Measurements from ENCODE around the gene TLE4.

- TF ChIP-seq CTCF (IDR thresholded peaks at IDR 0.05) (no peak), POLR2AphosphoS5 (IDR thresholded peaks at IDR 0.05) (no peak), POLR2A (IDR thresholded peaks at IDR 0.05) (no peak)
Observed at GRCh38 chr9:79657891-79658290, 86.1 kb downstream of the TLE4 start.

Data from breast epithelium (tissue), 3 donors.